Stimulated activated CD4-positive, alpha-beta T cell treated with anti-CD3 and anti-CD28 coated beads, Interleukin-12 subunit alpha, Interleukin-12 subunit beta, amount 100 ng/mL, for 48 hours (primary cell): ENCODE data around the gene SPG7.
A peak's percentile ranks its signal among the peaks of the same experiment; 100 is the strongest.
"Not testable (repeated sequence)": the region's sequence is repeated elsewhere in the genome, so short reads cannot be mapped to it uniquely, and the experiment has no call there.

Experiments used
- DNase-seq, 3 donors: peaks; one replicate each; pipeline ENCODE4 v3.0.0-alpha.2; 2020; ENCODE audit warnings: low read depth in 2 of 3, low spot score in 1 of 3

The SPG7 gene

GRCh38 chr16:89507834-89508590 is at the start of gene SPG7:
SPG7 (plus strand) TSS chr16:89508403; CDS start chr16:89508418, 15 bp downstream.
- DNase-seq: peak; percentile 80 to 84 (median 84)

GRCh38 chr16:89458551-89458950 is 49.7 kb upstream of the SPG7 start:
- DNase-seq: no peak

- DNase-seq: no peak
These were observed 49.2 kb upstream of the SPG7 start for GRCh38 chr16:89458967-89459366.

GRCh38 chr16:89460556-89460955 is 47.6 kb upstream of the SPG7 start:
- DNase-seq: no peak

- not testable (repeated sequence) for DNase-seq
These were observed 46.3 kb upstream of the SPG7 start for GRCh38 chr16:89461890-89462289.

- DNase-seq: not testable (repeated sequence)
These were observed 45.6 kb upstream of the SPG7 start for GRCh38 chr16:89462639-89463038.

GRCh38 chr16:89463312-89463711 is 44.9 kb upstream of the SPG7 start:
- not testable (repeated sequence) for DNase-seq

GRCh38 chr16:89466920-89467319 is 41.3 kb upstream of the SPG7 start:
- no peak for DNase-seq

GRCh38 chr16:89467382-89467781 is 40.8 kb upstream of the SPG7 start:
- no peak for DNase-seq

- no peak for DNase-seq
These were observed 35.5 kb upstream of the SPG7 start for GRCh38 chr16:89472711-89473075.

GRCh38 chr16:89473136-89473712 is 35.0 kb upstream of the SPG7 start:
- DNase-seq: no peak

GRCh38 chr16:89473791-89474414 is 34.3 kb upstream of the SPG7 start:
- no peak for DNase-seq

- DNase-seq: no peak
These were observed 33.1 kb upstream of the SPG7 start for GRCh38 chr16:89475144-89475543.

- DNase-seq: no peak
These were observed 31.8 kb upstream of the SPG7 start for GRCh38 chr16:89476379-89476778.

- no peak for DNase-seq
These were observed 31.4 kb upstream of the SPG7 start for GRCh38 chr16:89476811-89477261.

GRCh38 chr16:89478576-89479221 is 29.5 kb upstream of the SPG7 start:
- no peak for DNase-seq

- no peak for DNase-seq
These were observed 26.7 kb upstream of the SPG7 start for GRCh38 chr16:89481356-89481955.

- no peak for DNase-seq
These were observed 25.9 kb upstream of the SPG7 start for GRCh38 chr16:89482150-89482816.

- DNase-seq: no peak
These were observed 25.4 kb upstream of the SPG7 start for GRCh38 chr16:89482817-89483205.

GRCh38 chr16:89484041-89484501 is 24.1 kb upstream of the SPG7 start:
- DNase-seq: no peak
